HepG2 (cell line): ENCODE measurements around the gene RILP. TPM values are rescaled to one million over a fixed set of nuclear protein-coding genes. Genes with fewer than 3 reads are reported as not detected.

Source experiments
- ETS1 ChIP-seq: sonication (generic); formaldehyde crosslinking; IDR thresholded peaks from 2 replicates; pipeline ENCODE4 v1.4.0; 2020; ENCODE audit warnings: missing genetic modification reagents
- EZH2 ChIP-seq: conservative IDR thresholded peaks from 2 replicates; pipeline ENCODE4 v1.6.1; 2012; ENCODE audit warnings: mild to moderate bottlenecking, low read depth, low read length, moderate library complexity
- FOXC1 ChIP-seq: sonication (generic); formaldehyde crosslinking; IDR thresholded peaks from 2 replicates; pipeline ENCODE4 v1.8.0; 2022; ENCODE audit warnings: mild to moderate bottlenecking, missing genetic modification reagents, borderline replicate concordance
- HES4 ChIP-seq: sonication (generic); formaldehyde crosslinking; IDR thresholded peaks from 2 replicates; pipeline ENCODE4 v1.9.0; 2021; ENCODE audit warnings: mild to moderate bottlenecking, missing genetic modification reagents, borderline replicate concordance
- HHEX ChIP-seq: IDR thresholded peaks from 2 replicates; pipeline ENCODE4 v1.6.1; 2016; ENCODE audit warnings: control low read depth
- HNRNPL ChIP-seq: fragments of 200-400 bp; formaldehyde crosslinking; IDR thresholded peaks from 2 replicates; pipeline ENCODE4 v1.6.1; 2017; ENCODE audit warnings: mild to moderate bottlenecking, low read depth, low read length
- IKZF4 ChIP-seq: sonication (generic); formaldehyde crosslinking; IDR thresholded peaks from 2 replicates; pipeline ENCODE4 v1.5.1; 2020; ENCODE audit warnings: borderline replicate concordance, mild to moderate bottlenecking, low read depth, missing genetic modification reagents; ENCODE audit errors: not compliant biosample characterization
- IRF2 ChIP-seq: IDR thresholded peaks from 2 replicates; pipeline ENCODE4 v1.6.1; 2018; ENCODE audit warnings: missing genetic modification reagents, missing compliant biosample characterization
- KDM5A ChIP-seq: fragments of 200-600 bp; sonication (generic); IDR thresholded peaks from 2 replicates; pipeline ENCODE4 v1.7.0; 2018; ENCODE audit warnings: antibody characterized with exemption, mild to moderate bottlenecking, low read length, borderline replicate concordance
- SOX5 ChIP-seq: IDR thresholded peaks from 2 replicates; pipeline ENCODE4 v1.6.1; 2016; ENCODE audit warnings: borderline replicate concordance
- TFDP1 ChIP-seq: IDR thresholded peaks from 2 replicates; pipeline ENCODE4 v1.6.1; 2016; ENCODE audit warnings: missing compliant biosample characterization, missing genetic modification reagents, borderline replicate concordance
- THAP7 ChIP-seq: sonication (generic); formaldehyde crosslinking; IDR thresholded peaks from 2 replicates; pipeline ENCODE4 v1.8.1; 2023; ENCODE audit warnings: mild to moderate bottlenecking, missing genetic modification reagents
- THRA ChIP-seq: sonication (generic); formaldehyde crosslinking; IDR thresholded peaks from 2 replicates; pipeline ENCODE4 v1.4.0; 2020; ENCODE audit warnings: missing genetic modification reagents, borderline replicate concordance
- ZBTB20 ChIP-seq: sonication (generic); formaldehyde crosslinking; IDR thresholded peaks from 2 replicates; pipeline ENCODE4 v1.8.1; 2023; ENCODE audit warnings: missing genetic modification reagents, low read depth, mild to moderate bottlenecking, borderline replicate concordance
- ZBTB7A ChIP-seq: sonication (generic); formaldehyde crosslinking; IDR thresholded peaks from 2 replicates; pipeline ENCODE4 v1.8.0; 2022; ENCODE audit warnings: mild to moderate bottlenecking, missing genetic modification reagents
- ZMAT3 ChIP-seq: sonication (generic); formaldehyde crosslinking; conservative IDR thresholded peaks from 2 replicates; pipeline ENCODE4 v1.7.0; 2021; ENCODE audit warnings: missing genetic modification reagents
- ZNF101 ChIP-seq: sonication (generic); formaldehyde crosslinking; IDR thresholded peaks from 2 replicates; pipeline ENCODE4 v1.4.0; 2020; ENCODE audit warnings: mild to moderate bottlenecking, low read depth, missing genetic modification reagents, borderline replicate concordance
- ZNF280B ChIP-seq: sonication (generic); formaldehyde crosslinking; IDR thresholded peaks from 2 replicates; pipeline ENCODE4 v1.5.0; 2020; ENCODE audit warnings: missing genetic modification reagents, mild to moderate bottlenecking, borderline replicate concordance
- ZNF451 ChIP-seq: sonication (generic); formaldehyde crosslinking; IDR thresholded peaks from 2 replicates; pipeline ENCODE4 v1.5.0; 2020; ENCODE audit warnings: mild to moderate bottlenecking, missing genetic modification reagents
- ZNF572 ChIP-seq: sonication (generic); formaldehyde crosslinking; IDR thresholded peaks from 2 replicates; pipeline ENCODE4 v1.5.1; 2020; ENCODE audit warnings: mild to moderate bottlenecking, missing genetic modification reagents
- ZNF616 ChIP-seq: sonication (generic); formaldehyde crosslinking; IDR thresholded peaks from 2 replicates; pipeline ENCODE4 v1.5.0; 2020; ENCODE audit warnings: low read depth, mild to moderate bottlenecking, missing genetic modification reagents
- polyA plus RNA-seq, 8 experiments: library from polyadenylated mRNA; depleted of rRNA in 3 of 8; stranded (reverse) in 7 of 8; unstranded in 1 of 8; fragments of >200 nt; fragmentation: Illumina TruSeq in 4 of 8; extraction: Trizol in 4 of 8; gene quantifications; 2 replicates each; pipeline versions ENCODE4 v1.2.1 to v1.2.3, GENCODE V29; 2011 to 2016; ENCODE audit warnings: low read depth in 4 of 8, missing spikeins in 1 of 8, mixed read lengths in 1 of 8; ENCODE audit not compliant: insufficient read depth in 1 of 8
- total RNA-seq, 5 experiments: library from RNA; depleted of rRNA; stranded (reverse); fragments of >200 nt; fragmentation: Illumina TruSeq; extraction: Trizol; gene quantifications; 2 replicates each; pipeline ENCODE4 v1.2.3, GENCODE V29; 2016; ENCODE audit warnings: low read depth in 1 of 5

Gene RILP
- total and polyA plus RNA-seq, 2 of the 13 experiments (the other 11 are each of a cell fraction or from before 2014, with no cell fraction given), result 6.6 to 8.1 TPM

- TF ChIP-seq ZNF280B (CRISPR knock-in tag), result 0 out of 2 replicates have a peak, but pooled peaks have one; percentile 56
- TF ChIP-seq ZNF451 (CRISPR knock-in tag), result no peak
- TF ChIP-seq HES4 (CRISPR knock-in tag), result no peak; the same call in 1 of the 2 replicates
- no peak for TF ChIP-seq ZBTB7A (CRISPR knock-in tag)
- peak; percentile 76; the same call in 1 of the 2 replicates for TF ChIP-seq THAP7 (CRISPR knock-in tag)
- peak; percentile 70; the same call in 1 of the 2 replicates for TF ChIP-seq TFDP1
- TF ChIP-seq THRA (CRISPR knock-in tag), result peak; percentile 57
- TF ChIP-seq ZNF101 (CRISPR knock-in tag), result no peak
- peak; percentile 81 for TF ChIP-seq KDM5A
- TF ChIP-seq IRF2 (CRISPR knock-in tag), result peak; percentile 77; the same call in 1 of the 2 replicates
- TF ChIP-seq SOX5 (CRISPR knock-in tag), result peak; percentile 8; the same call in 1 of the 2 replicates
- TF ChIP-seq ZMAT3 (CRISPR knock-in tag), result peak; percentile 87
- TF ChIP-seq EZH2, result no peak
- TF ChIP-seq HHEX (CRISPR knock-in tag), result no peak
- peak; percentile 93 for TF ChIP-seq FOXC1
- TF ChIP-seq IKZF4 (CRISPR knock-in tag), result peak; percentile 21
- no peak for TF ChIP-seq ZNF616 (CRISPR knock-in tag)
- TF ChIP-seq ZBTB20 (CRISPR knock-in tag), result peak; percentile 68; the same call in 1 of the 2 replicates
- TF ChIP-seq HNRNPL, result 0 out of 2 replicates have a peak, but pooled peaks have one; percentile 47
- TF ChIP-seq ZNF572 (CRISPR knock-in tag), result no peak
- TF ChIP-seq ETS1 (CRISPR knock-in tag), result no peak
Measured at GRCh38 chr17:1684378-1685189, 34.9 kb upstream of the RILP start, which contains the start of gene PRPF8 (continued).
